SKM-1 (cell line): Measurements from ENCODE around the gene ABI2.
"Not testable (repeated sequence)": the region's sequence is repeated elsewhere in the genome, so short reads cannot be mapped to it uniquely, and the experiment has no call there.

Experiments
- DNase-seq: peaks from one replicate; lab custom pipeline; 2025; ENCODE audit not compliant: unreplicated experiment; lab: John Stamatoyannopoulos, UW

Gene ABI2

GRCh38 chr2:203354966-203355365, 26.8 kb downstream of the ABI2 start:
- DNase-seq: no peak

GRCh38 chr2:203359450-203359849, 31.3 kb downstream of the ABI2 start:
- no peak for DNase-seq

GRCh38 chr2:203360833-203361430, 32.7 kb downstream of the ABI2 start:
- no peak for DNase-seq

GRCh38 chr2:203361495-203361894, 33.3 kb downstream of the ABI2 start:
- no peak for DNase-seq

GRCh38 chr2:203361922-203362321, 33.7 kb downstream of the ABI2 start:
- DNase-seq: no peak

GRCh38 chr2:203366639-203367466, 38.7 kb downstream of the ABI2 start:
- DNase-seq: no peak

- DNase-seq: not testable (repeated sequence)
Measured at GRCh38 chr2:203372706-203373105, 44.5 kb downstream of the ABI2 start.

- no peak for DNase-seq
Measured at GRCh38 chr2:203376173-203376572, 48.0 kb downstream of the ABI2 start.

- no peak for DNase-seq
Measured at GRCh38 chr2:203379156-203379555, 51.0 kb downstream of the ABI2 start.

GRCh38 chr2:203383038-203383437, 54.8 kb downstream of the ABI2 start:
- DNase-seq: no peak

GRCh38 chr2:203388153-203388552, 60.0 kb downstream of the ABI2 start:
- DNase-seq: not testable (repeated sequence)

- DNase-seq: no peak
Measured at GRCh38 chr2:203394519-203395227, 66.5 kb downstream of the ABI2 start.

GRCh38 chr2:203395858-203396257, 67.7 kb downstream of the ABI2 start:
- no peak for DNase-seq

GRCh38 chr2:203396667-203397066, 68.5 kb downstream of the ABI2 start:
- no peak for DNase-seq

GRCh38 chr2:203399031-203399430, 70.8 kb downstream of the ABI2 start:
- DNase-seq: no peak

GRCh38 chr2:203400805-203401585, 72.8 kb downstream of the ABI2 start:
- no peak for DNase-seq

- DNase-seq: no peak
Measured at GRCh38 chr2:203404996-203405395, 76.8 kb downstream of the ABI2 start.

- DNase-seq: no peak
Measured at GRCh38 chr2:203407496-203407895, 79.3 kb downstream of the ABI2 start.

GRCh38 chr2:203412546-203413331, 84.5 kb downstream of the ABI2 start:
- no peak for DNase-seq

- no peak for DNase-seq
Measured at GRCh38 chr2:203413796-203414195, 85.6 kb downstream of the ABI2 start.
